Keratinocyte (primary cell): ENCODE measurements around the gene DPEP2. TPM values are rescaled to one million over a fixed set of nuclear protein-coding genes. Genes with fewer than 3 reads are reported as not detected.
"Not testable (repeated sequence)": the region's sequence is repeated elsewhere in the genome, so short reads cannot be mapped to it uniquely, and the experiment has no call there.

Source experiments
- DNase-seq: peaks from one replicate; pipeline ENCODE4 v3.0.0-alpha.2; 2011; ENCODE audit warnings: low read depth, missing footprints, low spot score
- FAIRE-seq: peaks from 2 replicates; lab custom pipeline; 2011; peaks lifted over from hg19 to GRCh38; lab: Jason Lieb, UNC
- H2AFZ ChIP-seq: 2 replicates; pipeline ENCODE4 v1.6.0; 2012; ENCODE audit warnings: low read length, control low read depth, inconsistent platforms; ENCODE audit not compliant: control insufficient read depth
- H3K27ac ChIP-seq: 2 replicates; pipeline ENCODE4 v1.5.1; 2011; ENCODE audit warnings: low read length; ENCODE audit not compliant: control insufficient read depth, insufficient read depth
- H3K27me3 ChIP-seq: 3 replicates; pipeline ENCODE4 v1.6.0; 2011; ENCODE audit warnings: low read length; ENCODE audit not compliant: control insufficient read depth, insufficient read depth; ENCODE audit errors: extremely low read depth
- H3K36me3 ChIP-seq, 2 experiments: 2 replicates in 1 of 2; 3 replicates in 1 of 2; pipeline ENCODE4 v1.5.1; 2011; ENCODE audit warnings: low read length in 2 of 2, mild to moderate bottlenecking in 1 of 2; ENCODE audit not compliant: control insufficient read depth in 2 of 2, insufficient read depth in 2 of 2; ENCODE audit errors: extremely low read depth in 1 of 2
- H3K4me1 ChIP-seq: 3 replicates; pipeline ENCODE4 v1.5.1; 2011; ENCODE audit warnings: low read length; ENCODE audit not compliant: control insufficient read depth, insufficient read depth; ENCODE audit errors: extremely low read depth
- H3K4me2 ChIP-seq: 3 replicates; pipeline ENCODE4 v1.6.0; 2011; ENCODE audit warnings: low read depth, low read length; ENCODE audit not compliant: control insufficient read depth, insufficient read depth; ENCODE audit errors: extremely low read depth
- H3K4me3 ChIP-seq, 3 experiments: fragments of 200-600 bp in 1 of 3; sonication (generic) in 1 of 3; 2 replicates in 2 of 3; 3 replicates in 1 of 3; pipeline ENCODE4 v1.5.1; 2011 to 2016; ENCODE audit warnings: low read length in 3 of 3, mild to moderate bottlenecking in 3 of 3, control low read depth in 2 of 3, inconsistent platforms in 1 of 3, low read depth in 1 of 3, mixed read lengths in 1 of 3, mixed run types in 1 of 3, moderate library complexity in 1 of 3; ENCODE audit not compliant: control insufficient read depth in 2 of 3, insufficient read depth in 2 of 3; ENCODE audit errors: extremely low read depth in 1 of 3
- H3K79me2 ChIP-seq: 2 replicates; pipeline ENCODE4 v1.6.0; 2012; ENCODE audit warnings: low read length; ENCODE audit not compliant: control insufficient read depth, insufficient read depth
- H3K9ac ChIP-seq: 3 replicates; pipeline ENCODE4 v1.6.0; 2011; ENCODE audit warnings: low read length; ENCODE audit not compliant: control insufficient read depth, insufficient read depth; ENCODE audit errors: extremely low read depth
- H3K9me1 ChIP-seq: 3 replicates; pipeline ENCODE4 v1.6.0; 2011; ENCODE audit warnings: low read length; ENCODE audit not compliant: control insufficient read depth, insufficient read depth; ENCODE audit errors: extremely low read depth
- H3K9me3 ChIP-seq: 2 replicates; pipeline ENCODE4 v1.5.1; 2012; ENCODE audit warnings: low read depth, low read length; ENCODE audit not compliant: control insufficient read depth
- H4K20me1 ChIP-seq: 3 replicates; pipeline ENCODE4 v1.6.0; 2011; ENCODE audit warnings: low read length; ENCODE audit not compliant: control insufficient read depth, insufficient read depth; ENCODE audit errors: extremely low read depth
- EZH2 ChIP-seq: IDR thresholded peaks from one replicate; pipeline ENCODE4 v1.6.1; 2012; ENCODE audit warnings: inconsistent platforms, mild to moderate bottlenecking, low read length, moderate library complexity
- dilution Hi-C: fragments of 300-500 bp; cut with MboI; formaldehyde crosslinking; loops from one replicate; pipeline ENCODE4 v1.7.0; 2020; ENCODE audit warnings: low sequenced_read_pairs; ENCODE audit not compliant: extremely low pct_ligation_motif_present
- polyA plus RNA-seq, 5 experiments: library from polyadenylated mRNA; depleted of rRNA in 3 of 5; stranded (reverse) in 3 of 5; stranded (forward) in 1 of 5; unstranded in 1 of 5; fragments of >200 nt; gene quantifications; 1 replicate in 1 of 5; 2 replicates in 3 of 5; 3 replicates in 1 of 5; pipeline versions ENCODE4 v1.2.1 to v1.2.3, GENCODE V29; 2011 to 2012; ENCODE audit warnings: missing spikeins in 2 of 5, low read depth in 1 of 5, low replicate concordance in 1 of 5
- TF ChIP-seq, protein P1 (sequence below), 3 experiments: IDR thresholded peaks in 1 of 3; conservative IDR thresholded peaks in 1 of 3; optimal IDR thresholded peaks in 1 of 3; 2 replicates in 2 of 3; 3 replicates in 1 of 3; pipeline versions ENCODE3 to v1.5.1; 2011; ENCODE audit warnings: low read length in 3 of 3, mild to moderate bottlenecking in 3 of 3, moderate library complexity in 2 of 3, control low read depth in 1 of 3, inconsistent platforms in 1 of 3; ENCODE audit not compliant: insufficient read depth in 2 of 3; ENCODE audit errors: extremely low read depth in 1 of 3

Gene DPEP2
- polyA plus RNA-seq, 1 donor (not counting 4 experiments of a cell fraction or from before 2014, with no cell fraction given) = not detected

DNA sequence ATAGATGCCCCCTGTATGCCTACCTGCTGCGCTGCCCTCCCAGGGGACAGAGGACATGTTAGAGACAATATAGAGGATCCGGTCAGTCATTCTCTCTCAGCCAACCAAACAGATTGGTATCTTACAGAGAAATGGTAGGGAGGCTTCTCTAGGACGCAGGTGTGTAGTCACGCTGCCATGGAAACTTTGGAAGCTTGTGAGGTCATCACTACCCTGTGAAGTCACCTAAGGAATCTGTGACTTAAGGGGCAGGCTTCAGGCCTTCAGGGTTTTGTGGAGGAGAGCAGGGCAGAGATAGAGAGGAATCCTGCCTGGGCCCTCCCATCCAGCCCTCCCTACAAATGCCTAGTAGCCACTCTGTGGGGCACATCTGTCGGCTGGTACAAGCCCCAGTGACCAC, 16.4 kb upstream of the DPEP2 start, which contains the start of gene DPEP2NB:
TSS of gene DPEP2NB (minus strand) at position 231 of the 400 bp plus-strand sequence. CDS start at position 90, 141 bp downstream.
- H3K4me3 ChIP-seq = no peak within 1 kb of the TSS
- H3K9ac ChIP-seq = no peak within 1 kb of the TSS
- FAIRE-seq = no peak
- no peaks in the 10 kb centered on the region for H3K9me3 ChIP-seq
- H3K27me3 ChIP-seq = no peaks in the 10 kb centered on the region
- no peak within 1 kb of the TSS for H3K27ac ChIP-seq
- TF ChIP-seq EZH2 = no peak
- TF ChIP-seq, protein P1, sequence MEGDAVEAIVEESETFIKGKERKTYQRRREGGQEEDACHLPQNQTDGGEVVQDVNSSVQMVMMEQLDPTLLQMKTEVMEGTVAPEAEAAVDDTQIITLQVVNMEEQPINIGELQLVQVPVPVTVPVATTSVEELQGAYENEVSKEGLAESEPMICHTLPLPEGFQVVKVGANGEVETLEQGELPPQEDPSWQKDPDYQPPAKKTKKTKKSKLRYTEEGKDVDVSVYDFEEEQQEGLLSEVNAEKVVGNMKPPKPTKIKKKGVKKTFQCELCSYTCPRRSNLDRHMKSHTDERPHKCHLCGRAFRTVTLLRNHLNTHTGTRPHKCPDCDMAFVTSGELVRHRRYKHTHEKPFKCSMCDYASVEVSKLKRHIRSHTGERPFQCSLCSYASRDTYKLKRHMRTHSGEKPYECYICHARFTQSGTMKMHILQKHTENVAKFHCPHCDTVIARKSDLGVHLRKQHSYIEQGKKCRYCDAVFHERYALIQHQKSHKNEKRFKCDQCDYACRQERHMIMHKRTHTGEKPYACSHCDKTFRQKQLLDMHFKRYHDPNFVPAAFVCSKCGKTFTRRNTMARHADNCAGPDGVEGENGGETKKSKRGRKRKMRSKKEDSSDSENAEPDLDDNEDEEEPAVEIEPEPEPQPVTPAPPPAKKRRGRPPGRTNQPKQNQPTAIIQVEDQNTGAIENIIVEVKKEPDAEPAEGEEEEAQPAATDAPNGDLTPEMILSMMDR (optimal IDR thresholded peaks at IDR 0.05 in 1 of 3, IDR thresholded peaks at IDR 0.05 in 1 of 3, conservative IDR thresholded peaks at IDR 0.05 in 1 of 3; ENCODE audit: extremely low read depth in 1 of 3, insufficient read depth in 2 of 3, low read length in 3 of 3) = no peak
- H3K4me2 ChIP-seq = no peak within 1 kb of the TSS
- no peaks in the 10 kb centered on the region for H4K20me1 ChIP-seq
- H3K9me1 ChIP-seq = no peaks in the 10 kb centered on the region
- no peaks in the 10 kb centered on the region for H3K79me2 ChIP-seq
- peaks cover 10% of the 10 kb centered on the region for H3K4me1 ChIP-seq
- no peak for DNase-seq
- no peak within 1 kb of the TSS for H2AFZ ChIP-seq
- dilution Hi-C loops = no loop called here
- no peaks in the 10 kb centered on the region for H3K36me3 ChIP-seq

DNA sequence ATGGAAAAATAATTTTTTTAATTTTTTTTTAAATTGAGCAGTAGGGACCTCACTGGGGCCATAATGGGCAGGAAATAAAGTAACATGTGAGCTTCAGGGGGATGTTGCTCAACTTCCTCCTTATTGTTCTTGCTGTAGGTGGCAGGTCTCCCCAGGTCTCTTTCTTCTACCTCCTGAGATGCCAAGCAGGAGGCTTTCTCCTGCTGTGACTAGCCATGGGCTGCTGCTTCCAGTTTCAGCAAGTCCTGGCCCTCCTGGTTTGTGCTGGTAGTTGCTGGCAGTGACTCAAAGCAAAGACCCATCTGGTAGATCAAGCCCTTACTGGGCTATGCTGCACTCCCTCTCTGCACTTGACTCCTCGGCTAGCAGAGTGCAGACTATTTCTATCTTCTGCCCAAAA, 14.2 kb upstream of the DPEP2 start:
- no peaks in the 10 kb centered on the region for H3K36me3 ChIP-seq
- TF ChIP-seq, protein P1 (optimal IDR thresholded peaks at IDR 0.05 in 1 of 3, IDR thresholded peaks at IDR 0.05 in 1 of 3, conservative IDR thresholded peaks at IDR 0.05 in 1 of 3; ENCODE audit: extremely low read depth in 1 of 3, insufficient read depth in 2 of 3, low read length in 3 of 3) = no peak
- TF ChIP-seq EZH2 = no peak
- H3K27ac ChIP-seq = peak overlapping the region; percentile 20
- no peak overlapping the region for H3K4me3 ChIP-seq
- H3K9me1 ChIP-seq = no peaks in the 10 kb centered on the region
- dilution Hi-C loops = no loop called here
- peaks cover 10% of the 10 kb centered on the region for H3K4me1 ChIP-seq
- DNase-seq (no peak), FAIRE-seq (peak; percentile 84)
- no peaks in the 10 kb centered on the region for H3K9me3 ChIP-seq
- H3K4me2 ChIP-seq = no peak overlapping the region
- peak overlapping the region; percentile 33 for H2AFZ ChIP-seq
- no peaks in the 10 kb centered on the region for H3K27me3 ChIP-seq
- H3K9ac ChIP-seq = no peak overlapping the region
- no peaks in the 10 kb centered on the region for H4K20me1 ChIP-seq
- no peaks in the 10 kb centered on the region for H3K79me2 ChIP-seq

DNA sequence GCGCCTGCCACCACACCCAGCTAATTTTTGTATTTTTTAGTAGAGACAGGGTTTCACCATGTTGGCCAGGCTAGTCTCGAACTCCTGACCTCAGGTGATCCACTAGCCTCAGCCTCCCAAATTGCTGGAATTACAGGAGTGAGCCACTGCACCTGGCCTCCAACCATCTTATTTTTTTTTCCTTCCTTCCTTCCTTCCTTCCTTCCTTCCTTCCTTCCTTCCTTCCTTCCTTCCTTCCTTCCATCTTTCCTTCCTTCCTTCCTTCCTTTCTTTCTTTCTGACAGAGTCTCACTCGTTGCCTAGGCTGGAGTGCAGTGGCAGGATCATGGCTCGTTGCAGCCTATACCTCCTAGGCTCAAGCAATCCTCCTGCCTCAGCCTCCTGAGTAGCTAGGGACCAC, 10.6 kb upstream of the DPEP2 start:
- H2AFZ ChIP-seq, H4K20me1 ChIP-seq, H3K4me3 ChIP-seq, H3K79me2 ChIP-seq, H3K36me3 ChIP-seq, DNase-seq, H3K9me3 ChIP-seq, H3K27me3 ChIP-seq, dilution Hi-C loops, FAIRE-seq, H3K9ac ChIP-seq, H3K27ac ChIP-seq, H3K9me1 ChIP-seq, H3K4me2 ChIP-seq: not testable (repeated sequence)
- peaks cover 27% of the 10 kb centered on the region for H3K4me1 ChIP-seq
